ELF-1 (cell line): Measurements from ENCODE around the gene TTC23.
"Not testable (repeated sequence)": the region's sequence is repeated elsewhere in the genome, so short reads cannot be mapped to it uniquely, and the experiment has no call there.

ENCODE experiments used
- DNase-seq: peaks from one replicate; pipeline ENCODE4 v3.0.0-alpha.2; 2016; ENCODE audit warnings: low read depth, low spot score

The TTC23 gene

DNA sequence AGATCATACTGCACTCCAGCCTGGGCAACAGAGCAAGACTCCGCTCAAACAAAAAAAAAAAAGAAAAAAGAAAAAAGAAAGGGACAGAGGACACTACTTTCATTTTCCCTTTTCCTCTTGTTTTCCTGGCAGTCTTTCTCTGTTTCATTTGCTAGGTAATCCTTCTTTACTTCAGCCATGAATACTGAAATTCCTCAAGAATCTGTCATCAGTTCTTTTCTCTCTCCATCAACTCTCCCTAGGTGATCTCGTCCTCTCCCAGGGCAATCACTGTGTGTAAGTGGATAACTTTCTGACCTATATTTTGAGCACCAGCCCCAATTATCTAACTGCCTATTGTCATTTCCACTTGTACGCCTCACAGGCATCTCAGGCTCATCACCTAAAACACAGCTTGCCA is 51.5 kb downstream of the TTC23 start:
- DNase-seq, result no peak

DNA sequence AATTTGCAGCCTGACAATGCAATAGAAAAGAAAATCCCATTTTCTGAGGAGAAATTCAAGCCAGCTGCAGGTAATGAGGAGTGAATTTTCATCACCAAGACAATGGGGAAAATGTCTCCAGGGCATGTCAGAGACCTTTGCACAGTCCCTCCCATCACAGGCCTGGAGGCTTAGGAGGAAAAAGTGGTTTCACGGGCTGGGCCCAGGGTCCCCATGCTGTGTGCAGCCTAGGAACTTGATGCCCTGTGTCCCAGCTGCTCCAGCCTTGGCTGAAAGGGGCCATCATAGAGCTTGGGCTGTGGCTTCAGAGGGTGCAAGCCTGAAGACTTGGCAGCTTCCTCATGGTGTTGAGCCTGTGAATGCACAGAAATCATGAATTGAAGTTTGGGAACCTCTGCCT is 57.2 kb downstream of the TTC23 start:
- DNase-seq, result not testable (repeated sequence)

DNA sequence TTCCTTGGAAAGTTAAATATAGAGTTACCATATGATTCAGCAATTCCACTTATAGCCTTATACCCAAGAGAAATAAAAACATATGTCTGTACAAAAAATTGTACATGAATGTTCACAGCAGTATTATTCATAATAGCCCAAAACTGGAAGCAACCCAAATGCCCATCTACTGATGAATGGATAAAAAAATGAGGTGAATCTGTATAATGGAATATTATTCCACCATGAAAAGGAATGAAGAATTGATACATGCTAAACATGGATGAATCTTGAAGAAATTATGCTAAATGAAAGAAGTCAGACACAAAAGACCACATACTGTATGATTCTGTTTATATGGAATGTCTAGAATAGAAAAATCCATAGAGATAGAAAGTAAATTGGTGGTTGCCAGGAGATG is 61.4 kb downstream of the TTC23 start:
- no peak for DNase-seq

DNA sequence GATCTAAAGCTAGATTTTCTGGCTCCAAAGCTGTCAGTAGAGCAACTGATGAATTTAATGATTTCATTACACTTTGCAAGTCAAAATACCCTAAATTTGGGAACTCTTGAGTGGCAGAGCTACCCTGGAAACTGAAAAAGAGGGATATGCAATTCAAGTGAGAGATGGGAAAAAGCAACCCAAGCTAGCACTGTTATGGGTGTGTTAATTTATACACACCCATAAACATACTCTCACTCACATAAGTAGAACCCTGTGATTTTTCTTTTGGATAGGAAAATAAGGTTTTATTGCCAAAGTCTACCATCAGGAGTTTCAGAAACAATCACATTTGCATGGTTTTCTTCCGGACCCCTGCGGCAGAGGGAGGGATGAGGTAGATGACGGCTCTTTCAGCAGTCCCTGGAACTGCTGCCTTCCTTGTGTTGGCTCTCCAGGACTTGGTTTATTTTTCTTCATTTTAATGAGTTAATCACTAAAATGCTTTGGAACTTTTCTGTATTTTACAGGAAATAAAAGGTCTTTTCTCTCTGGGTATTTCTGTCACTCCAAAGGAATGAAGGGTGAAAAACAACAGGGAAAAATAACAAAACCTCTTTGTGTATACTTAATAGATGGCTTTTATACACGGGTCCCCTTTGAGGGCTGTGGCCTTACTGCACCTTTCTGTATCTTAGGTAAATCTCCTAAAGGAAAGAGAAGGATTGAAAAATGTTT is 63.8 kb downstream of the TTC23 start:
- no peak for DNase-seq

DNA sequence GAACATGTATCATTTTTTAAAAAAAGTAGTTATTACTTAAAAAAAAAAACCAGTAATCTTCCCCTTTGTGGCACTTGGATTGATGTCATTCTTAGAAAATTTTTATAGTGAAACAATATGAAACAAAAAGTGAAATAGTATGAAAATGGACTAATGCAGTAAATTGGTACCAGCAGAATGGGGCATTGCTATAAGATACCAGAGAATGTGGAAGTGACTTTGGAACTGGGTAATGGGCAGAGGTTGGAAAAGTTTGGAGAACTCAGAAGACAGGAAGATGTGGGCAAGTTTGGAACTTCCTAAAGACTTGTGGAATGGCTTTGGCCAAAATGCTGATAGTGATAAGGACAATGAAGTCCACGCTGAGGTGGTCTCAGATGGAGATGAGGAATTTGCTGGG is 66.6 kb downstream of the TTC23 start:
- no peak for DNase-seq

DNA sequence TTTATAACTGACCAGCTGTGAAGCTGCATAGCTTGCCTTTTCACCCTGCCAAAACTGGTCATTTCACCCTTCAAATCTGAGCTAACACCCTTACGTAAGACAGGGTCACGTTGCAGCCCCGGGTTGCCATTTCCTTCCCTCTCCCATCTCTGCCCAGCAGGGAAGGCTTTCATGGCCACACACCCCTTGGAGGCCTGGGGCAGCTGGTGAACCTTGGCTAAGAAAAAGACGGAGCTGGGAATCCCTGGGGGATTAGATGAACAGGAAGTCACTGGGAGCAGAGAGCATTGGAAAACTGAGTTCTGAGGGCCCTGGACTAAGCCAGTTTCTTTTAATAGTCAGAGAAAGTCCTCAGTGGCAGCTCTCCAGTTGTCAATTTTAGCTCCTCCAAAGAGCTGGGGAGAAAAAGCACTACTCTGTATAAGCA is 67.8 kb downstream of the TTC23 start:
- DNase-seq, result peak; percentile 29

DNA sequence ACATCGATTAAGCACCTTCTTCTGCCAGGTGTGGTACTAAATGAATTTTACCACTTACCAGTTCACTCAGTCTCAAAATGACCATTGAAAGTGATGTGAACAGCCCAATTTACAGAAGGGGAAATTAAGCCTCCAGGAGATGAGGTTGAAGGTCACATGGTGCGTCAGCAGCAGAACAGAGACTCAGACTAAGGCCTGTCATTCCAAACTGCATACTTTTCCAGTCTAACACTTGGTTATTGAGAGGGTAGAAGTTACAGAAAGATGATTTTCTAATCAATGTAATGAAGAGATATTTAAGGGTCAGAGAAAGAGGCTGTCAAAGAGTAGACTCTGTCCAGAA is 68.4 kb downstream of the TTC23 start:
- no peak for DNase-seq

DNA sequence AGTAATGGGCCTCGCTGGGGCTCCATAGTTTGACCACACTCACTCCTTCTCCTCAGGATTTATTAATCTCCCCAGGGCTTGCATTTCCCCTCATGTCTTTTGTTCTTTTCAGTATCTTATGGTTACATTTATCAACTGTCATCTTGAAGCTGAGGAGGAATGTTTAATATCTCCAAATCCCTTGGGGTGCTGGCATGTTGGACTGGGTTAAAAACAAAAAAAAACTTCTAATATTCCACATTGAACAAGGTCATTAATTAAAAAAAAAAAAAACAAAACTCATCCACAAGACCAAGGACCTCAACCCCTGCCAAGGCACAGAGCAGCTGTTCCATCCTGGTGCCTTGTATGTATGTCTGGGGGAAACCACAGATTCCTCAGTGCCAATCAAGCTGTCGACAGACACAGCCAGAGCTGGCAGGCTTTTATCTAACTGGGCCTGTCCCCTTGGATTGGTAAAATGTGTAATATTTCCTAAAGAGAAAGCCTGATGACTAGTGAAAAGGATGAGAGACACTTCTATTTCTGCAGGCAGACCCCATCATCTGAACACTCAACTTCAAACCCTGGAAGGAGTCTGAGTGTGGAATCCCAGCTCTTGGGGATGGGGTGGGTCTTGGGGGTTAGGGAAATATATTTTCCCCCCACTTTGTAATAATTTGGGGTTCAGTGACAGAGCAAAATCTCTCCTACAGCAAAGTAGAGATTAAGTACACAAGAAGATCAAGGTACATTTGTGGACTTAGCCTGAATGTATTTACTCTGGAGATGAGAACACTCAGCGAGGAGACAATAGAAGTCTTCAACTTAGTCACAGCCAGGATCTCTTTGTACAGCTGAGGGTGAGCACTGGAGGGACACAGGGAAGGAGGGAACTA is 69.1 kb downstream of the TTC23 start:
- DNase-seq, result no peak

DNA sequence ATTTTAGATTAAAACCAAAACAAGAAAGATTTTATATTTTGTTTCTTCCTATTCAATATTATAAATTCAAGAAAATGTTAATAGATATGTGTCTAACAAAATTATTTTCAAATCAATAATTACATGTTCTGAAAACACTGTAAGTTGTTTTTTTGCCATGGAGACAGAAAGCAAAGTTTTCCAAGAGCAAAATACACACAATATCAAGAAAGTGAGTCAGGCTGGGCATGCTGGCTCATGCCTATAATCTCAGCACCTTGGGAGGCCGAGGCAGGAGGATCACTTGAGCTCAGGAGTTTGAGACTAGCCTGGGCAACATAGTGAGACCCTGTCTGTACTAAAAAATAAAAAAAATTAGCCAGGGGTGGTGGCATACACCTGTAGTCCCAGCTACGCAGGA is 71.7 kb downstream of the TTC23 start:
- DNase-seq, result no peak

DNA sequence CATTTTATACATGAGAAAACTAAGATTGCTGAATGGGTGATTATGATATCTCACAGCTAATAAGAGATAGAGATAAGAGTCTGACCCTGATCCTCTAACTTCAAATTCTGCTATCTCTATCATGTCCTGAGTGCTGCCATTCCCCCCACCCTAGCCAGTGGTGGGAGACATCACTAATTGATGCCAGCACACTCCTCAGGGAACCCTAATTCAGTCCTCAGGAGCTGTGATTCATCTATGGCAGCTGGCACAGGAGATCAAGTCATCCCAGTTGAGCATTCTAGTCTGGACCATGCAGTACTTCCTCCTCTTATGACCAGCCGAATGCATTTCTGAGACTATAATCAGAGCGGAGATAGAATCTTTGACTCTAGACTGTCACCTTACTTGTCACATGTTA is 72.6 kb downstream of the TTC23 start:
- no peak for DNase-seq

DNA sequence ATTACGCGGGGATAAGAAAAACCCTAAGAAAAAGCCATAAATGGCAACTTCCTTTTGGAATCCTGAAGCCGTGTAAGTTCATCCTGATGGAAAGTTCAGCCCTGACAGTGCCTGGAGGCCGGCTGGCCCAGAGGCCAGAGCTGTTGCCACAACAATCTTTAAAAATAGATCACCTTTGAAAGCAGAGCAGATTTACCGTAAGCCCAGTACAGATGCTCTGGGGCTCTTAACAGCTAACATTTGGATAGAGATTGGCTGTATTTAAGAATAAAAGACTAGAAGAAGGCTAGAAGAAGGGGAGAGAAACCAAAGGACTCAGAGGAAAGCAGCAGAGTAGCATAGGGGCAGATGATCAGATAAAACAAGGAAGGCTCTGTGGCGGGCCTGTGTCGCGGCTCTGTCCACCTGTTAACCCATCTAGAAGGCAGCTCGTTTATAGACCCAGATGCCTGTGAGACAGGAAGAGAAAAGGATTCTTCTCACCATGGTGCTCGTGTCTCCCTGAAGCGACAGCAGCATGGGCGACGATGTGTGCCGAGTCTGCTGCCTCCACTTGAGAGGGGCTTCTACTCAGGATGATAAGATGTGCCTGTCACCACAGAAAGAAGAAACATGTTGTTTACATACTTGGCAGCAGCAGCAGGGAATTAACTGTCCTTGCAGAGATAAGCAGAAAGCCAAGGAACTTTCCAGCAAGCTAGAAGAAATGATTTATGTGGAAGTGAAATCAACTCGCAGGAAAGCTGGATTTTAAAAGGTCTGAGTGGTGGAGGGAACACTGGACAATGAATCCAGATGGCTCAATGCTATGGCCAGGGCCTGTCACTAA is 74.6 kb downstream of the TTC23 start:
- DNase-seq, result peak; percentile 57

DNA sequence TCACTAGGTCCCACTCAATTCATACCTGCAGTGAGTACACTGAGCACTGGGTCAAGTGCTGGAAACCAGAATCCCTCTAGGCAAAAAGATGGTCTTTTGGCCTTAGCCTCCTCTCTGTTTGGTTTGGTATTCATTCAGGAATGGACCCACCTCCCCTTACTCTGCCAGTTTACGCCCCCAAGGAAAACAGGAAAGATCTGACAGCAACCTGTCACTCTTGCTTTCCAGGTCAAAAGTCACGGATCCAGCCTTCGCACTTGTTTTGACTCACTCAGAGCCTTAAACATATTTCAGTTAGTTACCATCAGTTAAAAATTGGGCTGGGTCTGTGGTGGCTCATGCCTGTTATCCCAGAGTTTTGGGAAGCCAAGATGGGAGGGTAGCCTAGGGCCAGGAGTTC is 76.4 kb downstream of the TTC23 start:
- peak; percentile 60 for DNase-seq

DNA sequence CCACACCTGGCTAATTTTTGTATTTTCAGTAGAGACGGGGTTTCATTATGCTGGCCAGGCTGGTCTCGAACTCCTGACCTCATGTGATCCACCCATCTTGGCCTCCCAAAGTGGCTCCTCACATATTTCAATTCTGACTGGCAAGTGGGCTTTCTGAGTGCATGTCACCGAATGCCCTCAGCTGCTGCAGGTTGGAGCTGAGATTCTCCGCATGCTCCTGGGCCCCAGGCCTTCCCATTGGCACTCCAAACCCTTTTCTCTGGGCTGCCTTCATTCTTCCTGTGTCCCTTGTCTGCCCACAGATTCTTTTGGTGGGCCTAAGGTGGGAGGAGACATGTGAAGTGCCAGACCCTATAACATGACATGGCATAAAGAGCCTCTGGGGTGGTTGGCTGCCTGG is 77.2 kb downstream of the TTC23 start:
- DNase-seq, result no peak

DNA sequence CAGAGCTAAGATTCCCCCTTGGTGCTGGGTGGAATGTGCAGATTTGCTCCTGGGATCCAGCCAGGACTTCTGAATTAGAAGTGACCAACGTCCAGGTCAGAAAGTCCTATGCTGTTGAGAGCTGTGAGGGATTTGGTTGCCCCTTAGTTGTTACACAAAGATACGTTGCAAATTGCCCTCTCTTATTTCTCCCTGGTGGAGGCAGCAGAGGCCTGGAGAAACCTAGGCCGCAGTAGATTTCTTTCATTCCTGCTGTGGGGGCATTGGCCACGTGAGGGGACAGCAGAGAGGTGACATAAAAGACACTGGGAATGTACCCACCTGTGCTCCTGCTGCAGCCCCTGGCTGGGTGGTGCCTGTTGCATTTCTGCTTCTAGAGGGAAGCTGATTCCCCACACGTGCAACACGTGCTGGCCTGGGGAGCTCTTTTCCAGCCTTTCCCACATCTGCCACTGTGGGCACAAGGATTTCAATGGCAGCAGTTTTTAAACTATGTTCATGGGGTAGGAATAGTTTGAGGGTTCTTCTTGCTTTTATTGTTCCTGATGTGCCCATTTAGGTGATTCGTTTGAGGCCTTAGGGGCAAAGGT is 78.8 kb downstream of the TTC23 start:
- no peak for DNase-seq

DNA sequence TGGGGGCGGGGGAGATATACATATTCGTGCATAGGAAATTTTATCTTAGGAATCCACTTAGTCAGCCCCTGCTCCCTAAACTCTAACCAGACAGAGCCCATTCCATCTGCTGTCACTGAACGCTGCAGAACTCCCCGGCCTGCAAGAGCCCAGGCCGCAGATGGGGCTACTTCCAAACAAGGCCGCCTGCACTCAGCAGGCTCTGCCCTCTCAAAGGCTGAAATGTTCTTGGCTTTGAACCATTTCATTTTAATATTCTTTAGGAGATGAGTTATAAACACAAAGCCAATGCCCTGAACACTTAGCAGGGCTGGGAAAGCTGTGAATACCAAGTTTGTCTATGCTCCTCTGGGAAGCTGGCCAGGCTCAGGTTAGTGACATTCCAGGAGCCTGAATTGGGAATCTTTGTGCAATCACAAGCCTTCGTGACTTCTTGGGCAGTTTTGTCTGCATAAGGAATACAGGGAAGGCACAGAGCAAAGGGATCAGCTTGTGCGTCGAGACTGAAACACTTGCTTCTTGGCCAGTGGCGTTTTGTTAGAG is 79.5 kb downstream of the TTC23 start:
- DNase-seq, result no peak

DNA sequence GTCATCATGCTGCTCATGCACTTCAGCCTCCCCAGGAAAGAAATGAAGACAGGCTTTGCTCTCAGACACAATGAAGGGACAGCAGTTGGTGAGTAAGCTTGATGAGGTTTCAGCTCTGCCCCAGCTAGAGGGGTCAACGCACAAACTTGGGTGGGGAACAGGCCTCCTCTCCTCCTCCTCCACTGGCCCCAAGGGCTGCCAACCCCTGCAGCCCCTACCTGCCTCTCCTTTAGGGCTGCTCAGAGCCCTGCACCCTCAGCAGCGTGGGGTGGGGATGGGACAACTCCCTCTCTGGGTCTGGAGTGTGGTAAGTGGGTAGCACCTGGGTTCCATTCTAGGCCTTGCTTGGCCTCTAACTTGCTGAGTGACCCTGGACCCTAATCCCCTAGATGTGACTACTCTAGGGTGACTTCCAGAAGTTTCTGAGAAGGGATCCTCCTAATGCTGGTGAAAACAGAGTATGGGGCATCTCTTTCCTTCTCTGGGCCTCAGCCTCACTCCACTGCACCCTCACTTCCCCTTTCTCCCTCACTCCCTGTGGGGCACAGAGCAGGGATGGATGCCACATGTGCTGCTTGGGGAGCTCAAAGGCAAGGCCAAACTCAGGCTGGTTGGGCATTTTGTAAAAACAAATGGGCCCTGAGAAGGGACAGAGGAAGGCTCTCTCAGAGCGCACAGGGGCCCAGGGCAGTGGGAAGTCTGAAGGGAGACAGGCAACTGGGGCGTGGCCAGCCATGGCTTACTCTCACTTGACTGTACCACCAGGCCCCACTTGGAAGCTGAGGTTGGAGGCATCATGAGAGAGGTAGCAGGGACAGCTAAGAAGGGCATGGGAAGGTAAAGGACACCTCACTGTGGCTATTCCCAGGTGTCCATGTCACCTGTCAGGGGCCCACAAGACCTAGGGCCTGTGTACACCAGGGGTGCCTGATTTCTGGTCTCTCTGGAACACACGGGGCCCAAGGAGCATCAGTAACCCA is 80.5 kb downstream of the TTC23 start:
- no peak for DNase-seq

DNA sequence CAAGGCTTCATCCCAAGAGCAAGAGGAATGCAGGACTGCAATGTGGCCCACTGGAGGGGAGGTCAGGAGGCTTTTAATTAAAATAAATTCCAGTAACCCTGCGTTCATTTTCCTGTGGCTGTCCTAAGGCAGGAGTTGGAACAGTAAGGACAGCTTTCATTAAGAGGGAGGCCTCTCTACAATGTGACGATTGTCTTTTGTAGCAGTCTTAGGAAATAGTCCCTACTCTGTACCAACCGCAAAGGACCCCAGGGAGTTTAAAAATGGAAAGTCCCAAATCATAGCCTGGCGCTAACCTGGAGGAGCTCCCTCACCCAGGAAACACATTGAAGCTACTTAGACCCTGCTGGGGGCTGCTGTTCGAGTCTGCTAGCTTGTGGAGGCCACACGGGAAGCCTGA is 81.7 kb downstream of the TTC23 start:
- no peak for DNase-seq

DNA sequence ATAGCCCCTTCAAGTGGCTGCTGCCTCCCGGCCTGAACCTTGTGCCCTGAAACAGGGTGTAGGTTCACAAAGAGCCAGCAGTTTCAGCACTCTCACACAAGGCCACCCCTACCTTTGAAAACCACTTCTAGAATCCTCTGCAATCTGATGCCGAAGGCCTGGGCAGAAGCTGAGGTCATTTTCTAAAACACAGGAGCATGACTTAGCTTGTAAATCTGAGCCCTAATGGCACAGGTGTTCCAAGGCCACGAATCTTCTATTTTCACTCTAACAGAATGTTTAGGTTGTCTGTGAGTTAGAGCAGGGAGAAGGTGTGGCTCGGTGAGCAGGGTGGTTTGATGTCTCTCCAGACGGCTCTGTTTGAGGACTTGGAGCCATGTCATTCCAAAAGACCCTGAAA is 82.2 kb downstream of the TTC23 start:
- no peak for DNase-seq

DNA sequence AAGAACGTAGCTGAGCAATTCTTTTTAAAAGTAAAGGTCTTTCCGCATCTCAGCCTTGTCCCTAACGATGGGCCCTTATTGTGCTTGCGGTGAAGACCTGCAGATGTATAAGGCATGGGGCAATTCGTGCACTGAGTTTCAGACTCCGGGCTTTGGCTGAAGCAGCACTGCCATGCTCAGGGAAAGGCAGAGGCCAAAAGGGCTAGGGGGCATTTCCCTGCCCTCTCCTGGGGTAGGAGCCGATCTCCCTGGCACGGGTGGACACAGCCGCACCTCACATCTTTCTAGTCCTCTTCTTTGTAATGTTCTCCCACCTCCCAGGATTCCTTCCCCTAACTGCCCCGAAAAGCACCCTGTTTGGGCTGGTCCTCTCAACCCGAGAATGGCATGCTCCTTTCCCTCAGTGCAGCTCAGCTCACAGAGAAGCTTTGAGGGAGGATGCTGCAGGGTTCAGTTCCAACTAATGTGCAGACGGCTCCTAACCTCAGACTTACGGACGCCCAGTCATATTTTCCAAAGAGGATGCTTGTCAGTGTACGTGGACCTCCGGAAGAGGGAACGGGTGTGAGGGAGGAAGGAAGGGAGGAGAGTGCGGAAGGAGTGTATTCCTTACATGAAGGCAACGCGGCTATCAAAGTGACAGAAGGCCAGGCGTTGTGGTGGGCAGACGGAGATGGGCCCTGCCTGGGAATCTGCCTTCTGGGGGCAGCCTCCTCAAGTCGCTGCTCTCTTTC is 83.3 kb downstream of the TTC23 start:
- DNase-seq, result no peak
